Measurements from ENCODE around the gene SLC8A1.

The SLC8A1 gene

DNA sequence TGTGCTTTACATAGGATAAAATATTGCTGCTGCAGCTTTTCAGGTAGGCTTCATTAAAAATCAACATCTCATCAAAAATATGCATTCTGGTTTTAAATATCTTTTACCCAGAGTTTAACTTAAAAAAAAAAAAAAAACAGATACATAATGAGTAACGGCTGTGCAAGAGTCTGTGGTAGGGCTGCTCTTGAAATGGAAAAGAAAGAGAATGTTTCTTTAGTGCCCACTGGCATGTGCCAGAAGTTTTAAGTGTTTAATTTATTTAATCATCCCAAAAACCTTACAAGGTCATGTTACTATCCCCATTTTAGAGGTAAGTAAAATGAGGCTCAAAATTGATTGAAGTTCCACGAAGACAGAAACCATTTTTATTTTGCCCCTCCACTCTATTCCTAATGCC lies 92.1 kb downstream of the SLC8A1 start:
- no peak for DNase-seq (ENCODE audit: low read depth in 1 of 2, low spot score in 1 of 2)
- Histone ChIP-seq H3K27ac (replicated peaks) (no peak overlapping the region), H3K4me3 (replicated peaks; ENCODE audit: insufficient read depth, low read length) (no peak overlapping the region), H3K27me3 (ENCODE audit: insufficient read depth, poor library complexity, severe bottlenecking) (no peaks in the 10 kb centered on the region)
- TF ChIP-seq GABPA (IDR thresholded peaks at IDR 0.05; ENCODE audit: low read depth): no peak
- no peak for TF ChIP-seq SPI1 (IDR thresholded peaks at IDR 0.05; ENCODE audit: borderline replicate concordance, low read depth)
- TF ChIP-seq POLR2AphosphoS5 (IDR thresholded peaks at IDR 0.05; ENCODE audit: low read depth): no peak
- TF ChIP-seq, protein P1, sequence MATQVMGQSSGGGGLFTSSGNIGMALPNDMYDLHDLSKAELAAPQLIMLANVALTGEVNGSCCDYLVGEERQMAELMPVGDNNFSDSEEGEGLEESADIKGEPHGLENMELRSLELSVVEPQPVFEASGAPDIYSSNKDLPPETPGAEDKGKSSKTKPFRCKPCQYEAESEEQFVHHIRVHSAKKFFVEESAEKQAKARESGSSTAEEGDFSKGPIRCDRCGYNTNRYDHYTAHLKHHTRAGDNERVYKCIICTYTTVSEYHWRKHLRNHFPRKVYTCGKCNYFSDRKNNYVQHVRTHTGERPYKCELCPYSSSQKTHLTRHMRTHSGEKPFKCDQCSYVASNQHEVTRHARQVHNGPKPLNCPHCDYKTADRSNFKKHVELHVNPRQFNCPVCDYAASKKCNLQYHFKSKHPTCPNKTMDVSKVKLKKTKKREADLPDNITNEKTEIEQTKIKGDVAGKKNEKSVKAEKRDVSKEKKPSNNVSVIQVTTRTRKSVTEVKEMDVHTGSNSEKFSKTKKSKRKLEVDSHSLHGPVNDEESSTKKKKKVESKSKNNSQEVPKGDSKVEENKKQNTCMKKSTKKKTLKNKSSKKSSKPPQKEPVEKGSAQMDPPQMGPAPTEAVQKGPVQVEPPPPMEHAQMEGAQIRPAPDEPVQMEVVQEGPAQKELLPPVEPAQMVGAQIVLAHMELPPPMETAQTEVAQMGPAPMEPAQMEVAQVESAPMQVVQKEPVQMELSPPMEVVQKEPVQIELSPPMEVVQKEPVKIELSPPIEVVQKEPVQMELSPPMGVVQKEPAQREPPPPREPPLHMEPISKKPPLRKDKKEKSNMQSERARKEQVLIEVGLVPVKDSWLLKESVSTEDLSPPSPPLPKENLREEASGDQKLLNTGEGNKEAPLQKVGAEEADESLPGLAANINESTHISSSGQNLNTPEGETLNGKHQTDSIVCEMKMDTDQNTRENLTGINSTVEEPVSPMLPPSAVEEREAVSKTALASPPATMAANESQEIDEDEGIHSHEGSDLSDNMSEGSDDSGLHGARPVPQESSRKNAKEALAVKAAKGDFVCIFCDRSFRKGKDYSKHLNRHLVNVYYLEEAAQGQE (IDR thresholded peaks at IDR 0.05; ENCODE audit: insufficient replicate concordance, low read depth): no peak
- TF ChIP-seq, protein P2, sequence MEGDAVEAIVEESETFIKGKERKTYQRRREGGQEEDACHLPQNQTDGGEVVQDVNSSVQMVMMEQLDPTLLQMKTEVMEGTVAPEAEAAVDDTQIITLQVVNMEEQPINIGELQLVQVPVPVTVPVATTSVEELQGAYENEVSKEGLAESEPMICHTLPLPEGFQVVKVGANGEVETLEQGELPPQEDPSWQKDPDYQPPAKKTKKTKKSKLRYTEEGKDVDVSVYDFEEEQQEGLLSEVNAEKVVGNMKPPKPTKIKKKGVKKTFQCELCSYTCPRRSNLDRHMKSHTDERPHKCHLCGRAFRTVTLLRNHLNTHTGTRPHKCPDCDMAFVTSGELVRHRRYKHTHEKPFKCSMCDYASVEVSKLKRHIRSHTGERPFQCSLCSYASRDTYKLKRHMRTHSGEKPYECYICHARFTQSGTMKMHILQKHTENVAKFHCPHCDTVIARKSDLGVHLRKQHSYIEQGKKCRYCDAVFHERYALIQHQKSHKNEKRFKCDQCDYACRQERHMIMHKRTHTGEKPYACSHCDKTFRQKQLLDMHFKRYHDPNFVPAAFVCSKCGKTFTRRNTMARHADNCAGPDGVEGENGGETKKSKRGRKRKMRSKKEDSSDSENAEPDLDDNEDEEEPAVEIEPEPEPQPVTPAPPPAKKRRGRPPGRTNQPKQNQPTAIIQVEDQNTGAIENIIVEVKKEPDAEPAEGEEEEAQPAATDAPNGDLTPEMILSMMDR (IDR thresholded peaks at IDR 0.05; ENCODE audit: insufficient read depth, low read length): no peak

DNA sequence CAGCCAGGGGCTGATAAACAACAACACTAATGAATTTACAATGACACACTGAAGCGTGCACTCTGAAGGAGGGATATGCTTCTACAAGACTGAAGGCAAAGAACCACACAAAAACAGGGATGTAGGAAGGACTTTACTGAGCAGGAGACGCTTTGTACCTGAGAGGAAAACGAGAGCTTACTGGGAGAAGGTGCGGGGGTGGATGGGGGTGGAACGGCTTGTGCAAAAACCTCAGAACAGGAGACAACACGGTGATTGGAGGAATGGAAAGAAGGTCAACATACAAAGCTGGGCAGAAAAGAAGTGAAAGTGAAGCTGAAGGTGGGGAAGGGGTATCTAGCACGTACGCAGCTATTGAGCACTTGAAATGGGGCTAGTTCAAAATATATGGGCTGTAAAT lies 93.1 kb downstream of the SLC8A1 start:
- TF ChIP-seq GABPA (IDR thresholded peaks at IDR 0.05; ENCODE audit: low read depth): no peak
- TF ChIP-seq, protein P1 (IDR thresholded peaks at IDR 0.05; ENCODE audit: insufficient replicate concordance, low read depth): no peak
- TF ChIP-seq, protein P2 (IDR thresholded peaks at IDR 0.05; ENCODE audit: insufficient read depth, low read length): no peak
- no peak for TF ChIP-seq SPI1 (IDR thresholded peaks at IDR 0.05; ENCODE audit: borderline replicate concordance, low read depth)
- no peak for TF ChIP-seq POLR2AphosphoS5 (IDR thresholded peaks at IDR 0.05; ENCODE audit: low read depth)
- Histone ChIP-seq H3K27ac (replicated peaks) (no peak overlapping the region), H3K27me3 (ENCODE audit: insufficient read depth, poor library complexity, severe bottlenecking) (no peaks in the 10 kb centered on the region), H3K4me3 (replicated peaks; ENCODE audit: insufficient read depth, low read length) (no peak overlapping the region)
- no peak for DNase-seq (ENCODE audit: low read depth in 1 of 2, low spot score in 1 of 2)

DNA sequence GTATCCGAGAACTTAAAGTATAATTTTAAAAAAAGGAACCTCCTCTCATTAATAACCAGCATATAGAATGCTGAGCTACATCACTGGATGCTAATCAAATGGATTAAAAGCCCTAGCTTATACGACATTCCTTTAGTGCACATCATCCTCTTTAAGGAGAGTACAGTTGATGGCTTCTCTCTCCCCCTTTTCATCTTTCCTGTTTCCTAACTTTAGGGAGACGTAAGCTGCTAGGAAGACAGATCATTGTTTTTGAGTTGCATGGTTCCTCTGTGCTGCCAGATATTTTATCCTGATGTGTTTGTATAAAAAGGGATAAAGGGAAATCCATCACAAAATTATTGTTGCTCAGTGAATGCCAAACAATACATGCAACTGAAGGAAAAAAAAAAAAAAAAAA lies 94.2 kb downstream of the SLC8A1 start:
- Histone ChIP-seq H3K4me3 (replicated peaks; ENCODE audit: insufficient read depth, low read length) (no peak overlapping the region), H3K27ac (replicated peaks) (no peak overlapping the region), H3K27me3 (ENCODE audit: insufficient read depth, poor library complexity, severe bottlenecking) (no peaks in the 10 kb centered on the region)
- TF ChIP-seq POLR2AphosphoS5 (IDR thresholded peaks at IDR 0.05; ENCODE audit: low read depth) (no peak), GABPA (IDR thresholded peaks at IDR 0.05; ENCODE audit: low read depth) (no peak), SPI1 (IDR thresholded peaks at IDR 0.05; ENCODE audit: borderline replicate concordance, low read depth) (no peak)
- TF ChIP-seq, protein P2 (IDR thresholded peaks at IDR 0.05; ENCODE audit: insufficient read depth, low read length): no peak
- TF ChIP-seq, protein P1 (IDR thresholded peaks at IDR 0.05; ENCODE audit: insufficient replicate concordance, low read depth): no peak
- DNase-seq (ENCODE audit: low read depth in 1 of 2, low spot score in 1 of 2): no peak

Data from HL-60 (cell line).